Stomach (tissue), 9 donors: ENCODE data around the gene CHRNB1. TPM values are rescaled to one million over a fixed set of nuclear protein-coding genes. Genes with fewer than 3 reads are reported as not detected.
A peak's percentile ranks its signal among the peaks of the same experiment; 100 is the strongest.

Experiments used
- DNase-seq, 2 donors: peaks; one replicate each; pipeline versions ENCODE4 v3.0.0 to v3.0.0-alpha.2; 2013 to 2019
- H3K27ac ChIP-seq, 5 donors: fragments of 200-600 bp in 4 of 5; sonication (generic) in 4 of 5; one replicate each; pipeline ENCODE4 v1.5.1; 2013 to 2019; ENCODE audit warnings: mild to moderate bottlenecking in 1 of 5, moderate library complexity in 1 of 5
- H3K27me3 ChIP-seq, 3 donors: fragments of 200-600 bp; sonication (generic); one replicate each; pipeline ENCODE4 v1.5.1; 2017 to 2019; ENCODE audit warnings: mixed run types in 1 of 3
- H3K36me3 ChIP-seq, 4 donors: fragments of 200-600 bp; sonication (generic); 1 replicate in 3 of 4; 2 replicates in 1 of 4; pipeline ENCODE4 v1.5.1; 2016 to 2019
- H3K4me1 ChIP-seq, 4 donors: fragments of 200-600 bp; sonication (generic); one replicate each; pipeline ENCODE4 v1.5.1; 2016 to 2019
- H3K4me3 ChIP-seq, 4 donors: fragments of 200-600 bp; sonication (generic) in 3 of 4; one replicate each; pipeline ENCODE4 v1.5.1; 2016 to 2019; ENCODE audit warnings: mild to moderate bottlenecking in 1 of 4
- H3K9me3 ChIP-seq, 4 donors: fragments of 200-600 bp; sonication (generic); one replicate each; pipeline ENCODE4 v1.5.1; 2016 to 2019
- CTCF ChIP-seq, 7 experiments: fragments of 450-650 bp in 4 of 7; fragments of 200-600 bp in 3 of 7; sonication (generic) in 3 of 7; IDR thresholded peaks; one replicate each; pipeline ENCODE4 v1.5.1; 2016 to 2019; ENCODE audit warnings: antibody characterized with exemption in 7 of 7, control low read depth in 2 of 7, mild to moderate bottlenecking in 1 of 7
- EP300 ChIP-seq: sonication (generic); formaldehyde crosslinking; IDR thresholded peaks from one replicate; pipeline ENCODE4 v1.6.1; 2017; ENCODE audit warnings: antibody characterized with exemption
- POLR2A ChIP-seq, 4 donors: fragments of 450-650 bp; IDR thresholded peaks; one replicate each; pipeline ENCODE4 v1.6.1; 2016; ENCODE audit warnings: antibody characterized with exemption in 4 of 4, control low read depth in 2 of 4, mild to moderate bottlenecking in 1 of 4, moderate library complexity in 1 of 4
- POLR2AphosphoS5 ChIP-seq, 3 donors: sonication (generic); formaldehyde crosslinking; IDR thresholded peaks; one replicate each; pipeline ENCODE4 v1.6.1; 2016; ENCODE audit warnings: antibody characterized with exemption in 3 of 3
- WGBS, 5 donors: extraction: QIAGEN DNeasy Blood & Tissue Kit in 3 of 5; methylation state at CpG; one replicate each; pipeline versions ENCODE4 v1.1.5 to v1.1.7; 2013 to 2018; 5-methylcytosine and 5-hydroxymethylcytosine counted together
- intact Hi-C: fragments of 100-400 bp; cut with DNase I; formaldehyde crosslinking; loops from one replicate; pipeline ENCODE4 v1.15.1; 2023; ENCODE audit warnings: low total_unique reads
- polyA plus RNA-seq, 3 donors: library from polyadenylated mRNA; stranded (reverse); fragments of 200-250 nt; gene quantifications; one replicate each; pipeline ENCODE4 v1.2.3, GENCODE V29; 2013
- total RNA-seq, 5 donors: library from RNA; depleted of rRNA; stranded (reverse); fragments of >200 nt; gene quantifications; one replicate each; pipeline versions ENCODE4 v1.1.0 to v1.2.3, GENCODE V29; 2014 to 2016
- donor health status: healthy with polysubstance abuse.
- donor health status: Bipolar disorder and iron deficiency.
- donor health status: healthy.

CHRNB1 gene
- total and polyA plus RNA-seq, 8 donors = 1.8 to 12.0 (median 7.8) TPM; not detected in 2

- H3K4me3 ChIP-seq = peak within 1 kb of the TSS; percentile 34 to 62 (median 46)
- TF ChIP-seq POLR2A (IDR thresholded peaks at IDR 0.05) = no peak
- no peak for TF ChIP-seq EP300
- TF ChIP-seq CTCF (IDR thresholded peaks at IDR 0.05) = no peak
- no peak for TF ChIP-seq POLR2AphosphoS5 (IDR thresholded peaks at IDR 0.05)
- 0 to 2% (median 2%) methylated on average over 29 to 50 of the region's 50 CpGs for WGBS, 5 donors
- peaks cover 34 to 68% (median 62%) of the 10 kb centered on the region in 4 donors for H3K4me1 ChIP-seq
- intact Hi-C loops = loop anchor here (5.0 kb wide), 1 partner anchor 38 kb away; the partner anchor contains the start of gene ZBTB4
- no peaks in the 10 kb centered on the region for H3K9me3 ChIP-seq
- H3K27me3 ChIP-seq = peaks cover 11 to 93% (median 40%) of the 10 kb centered on the region in 3 donors
- peak in 1 of 2 donors; percentile 49 for DNase-seq
- H3K36me3 ChIP-seq = no peaks in the 10 kb centered on the region
- H3K27ac ChIP-seq = peak within 1 kb of the TSS in 2 of 5 donors; percentile 24 to 29
Measured at GRCh38 chr17:7439462-7440112, 5.3 kb upstream of the CHRNB1 start, which contains the start of gene FGF11. FGF11 (plus strand) TSS chr17:7439512; CDS start chr17:7439621, 109 bp downstream.

GRCh38 chr17:7440113-7440833, 4.6 kb upstream of the CHRNB1 start:
- DNase-seq = peak; percentile 72 to 87
- no peak overlapping the region for H3K27ac ChIP-seq
- intact Hi-C loops = no loop called here
- H3K36me3 ChIP-seq = no peaks in the 10 kb centered on the region
- TF ChIP-seq EP300 (no peak), POLR2A (IDR thresholded peaks at IDR 0.05) (no peak), CTCF (IDR thresholded peaks at IDR 0.05) (no peak), POLR2AphosphoS5 (IDR thresholded peaks at IDR 0.05) (no peak)
- no peaks in the 10 kb centered on the region for H3K9me3 ChIP-seq
- H3K4me3 ChIP-seq = peak overlapping the region; percentile 34 to 44 (median 36)
- WGBS, 5 donors = 0 to 3% (median 2%) methylated on average over 25 to 46 of the region's 46 CpGs
- H3K27me3 ChIP-seq = peaks cover 11 to 93% (median 46%) of the 10 kb centered on the region in 3 donors
- peaks cover 39 to 68% (median 63%) of the 10 kb centered on the region in 4 donors for H3K4me1 ChIP-seq

- H3K27me3 ChIP-seq = peaks cover 11 to 93% (median 51%) of the 10 kb centered on the region in 3 donors
- H3K27ac ChIP-seq = no peak overlapping the region
- H3K9me3 ChIP-seq = no peaks in the 10 kb centered on the region
- H3K4me3 ChIP-seq = peak overlapping the region in 1 of 4 donors; percentile 44
- TF ChIP-seq CTCF (IDR thresholded peaks at IDR 0.05) (no peak), EP300 (no peak), POLR2AphosphoS5 (IDR thresholded peaks at IDR 0.05) (no peak), POLR2A (IDR thresholded peaks at IDR 0.05) (no peak)
- 8 to 15% (median 12%) methylated on average over 7 to 12 of the region's 12 CpGs for WGBS, 5 donors
- H3K36me3 ChIP-seq = no peaks in the 10 kb centered on the region
- intact Hi-C loops = no loop called here
- peaks cover 44 to 68% (median 64%) of the 10 kb centered on the region in 4 donors for H3K4me1 ChIP-seq
- DNase-seq = peak in 1 of 2 donors; percentile 73
Measured at GRCh38 chr17:7440834-7441195, 4.0 kb upstream of the CHRNB1 start.

GRCh38 chr17:7441266-7441665, 3.6 kb upstream of the CHRNB1 start:
- 59 to 80% (median 72%) methylated on average over 7 of the region's 7 CpGs for WGBS, 5 donors
- no peak for TF ChIP-seq POLR2A (IDR thresholded peaks at IDR 0.05)
- no peak for TF ChIP-seq POLR2AphosphoS5 (IDR thresholded peaks at IDR 0.05)
- no peak for TF ChIP-seq EP300
- no peak for TF ChIP-seq CTCF (IDR thresholded peaks at IDR 0.05)
- Histone ChIP-seq H3K4me3 (no peak overlapping the region), H3K27me3 (peaks cover 11 to 93% (median 53%) of the 10 kb centered on the region in 3 donors), H3K4me1 (peaks cover 42 to 66% (median 61%) of the 10 kb centered on the region in 4 donors), H3K27ac (no peak overlapping the region), H3K36me3 (no peaks in the 10 kb centered on the region), H3K9me3 (no peaks in the 10 kb centered on the region)
- peak in 1 of 2 donors; percentile 41 for DNase-seq
- intact Hi-C loops = no loop called here
